MCF 10A (cell line): Measurements from ENCODE around the gene BAHCC1. TPM values are rescaled to one million over a fixed set of nuclear protein-coding genes. Genes with fewer than 3 reads are reported as not detected.

ENCODE experiments used
- BruUV-seq: library from RNA; stranded (reverse); fragments of 400-500 nt; replicated peaks from 2 replicates; lab custom pipeline; 2021; lab: Mats Ljungman, UMichigan
- CTCF ChIA-PET: fragments of 300-600 bp; sonication (Branson Sonifier 250); formaldehyde crosslinking; extraction: SDS; loops from one replicate; lab custom pipeline; 2021; ENCODE audit warnings: antibody characterized with exemption, inconsistent platforms; lab: Yijun Ruan, JAX
- POLR2A ChIA-PET: fragments of 300-600, 350-650 bp; sonication (Branson Sonifier 250); formaldehyde crosslinking; extraction: SDS; loops from one replicate; lab custom pipeline; 2020; ENCODE audit warnings: antibody characterized with exemption, inconsistent platforms; lab: Yijun Ruan, JAX
- DNase-seq: peaks from one replicate; pipeline ENCODE4 v3.0.0-alpha.2; 2018; ENCODE audit not compliant: unreplicated experiment
- H3K27ac Mint-ChIP-seq: one replicate; pipeline ENCODE4 v1.8.0; 2022; ENCODE audit warnings: mild to moderate bottlenecking, low read depth, mixed read lengths; ENCODE audit not compliant: unreplicated experiment
- H3K27me3 Mint-ChIP-seq: one replicate; pipeline ENCODE4 v1.8.0; 2022; ENCODE audit warnings: mixed read lengths; ENCODE audit not compliant: insufficient read depth, unreplicated experiment
- H3K36me3 Mint-ChIP-seq: one replicate; pipeline ENCODE4 v1.8.0; 2022; ENCODE audit warnings: mild to moderate bottlenecking, moderate library complexity, mixed read lengths; ENCODE audit not compliant: insufficient read depth, unreplicated experiment
- H3K4me1 Mint-ChIP-seq: one replicate; pipeline ENCODE4 v1.8.0; 2022; ENCODE audit warnings: mixed read lengths; ENCODE audit not compliant: insufficient read depth, unreplicated experiment
- H3K4me3 Mint-ChIP-seq: one replicate; pipeline ENCODE4 v1.8.0; 2022; ENCODE audit warnings: mild to moderate bottlenecking, moderate library complexity, mixed read lengths; ENCODE audit not compliant: unreplicated experiment
- H3K9me3 Mint-ChIP-seq: one replicate; pipeline ENCODE4 v1.8.0; 2022; ENCODE audit warnings: mixed read lengths; ENCODE audit not compliant: unreplicated experiment
- intact Hi-C: fragments of 100-400 bp; cut with micrococcal nuclease; formaldehyde crosslinking; loops from 2 replicates; pipeline ENCODE4 v1.14.1; 2022
- total RNA-seq: library from RNA; stranded (reverse); gene quantifications from 2 replicates; pipeline ENCODE4 v1.2.3, GENCODE V29; 2022
- TF ChIP-seq, protein P1 (sequence below): fragments of 200-600 bp; IDR thresholded peaks from one replicate; pipeline ENCODE4 v1.8.0; 2022; ENCODE audit warnings: antibody characterized with exemption, mild to moderate bottlenecking; ENCODE audit not compliant: unreplicated experiment

BAHCC1 gene
- total RNA-seq, 1 experiment from 2014 or later: 7.4 TPM

DNA sequence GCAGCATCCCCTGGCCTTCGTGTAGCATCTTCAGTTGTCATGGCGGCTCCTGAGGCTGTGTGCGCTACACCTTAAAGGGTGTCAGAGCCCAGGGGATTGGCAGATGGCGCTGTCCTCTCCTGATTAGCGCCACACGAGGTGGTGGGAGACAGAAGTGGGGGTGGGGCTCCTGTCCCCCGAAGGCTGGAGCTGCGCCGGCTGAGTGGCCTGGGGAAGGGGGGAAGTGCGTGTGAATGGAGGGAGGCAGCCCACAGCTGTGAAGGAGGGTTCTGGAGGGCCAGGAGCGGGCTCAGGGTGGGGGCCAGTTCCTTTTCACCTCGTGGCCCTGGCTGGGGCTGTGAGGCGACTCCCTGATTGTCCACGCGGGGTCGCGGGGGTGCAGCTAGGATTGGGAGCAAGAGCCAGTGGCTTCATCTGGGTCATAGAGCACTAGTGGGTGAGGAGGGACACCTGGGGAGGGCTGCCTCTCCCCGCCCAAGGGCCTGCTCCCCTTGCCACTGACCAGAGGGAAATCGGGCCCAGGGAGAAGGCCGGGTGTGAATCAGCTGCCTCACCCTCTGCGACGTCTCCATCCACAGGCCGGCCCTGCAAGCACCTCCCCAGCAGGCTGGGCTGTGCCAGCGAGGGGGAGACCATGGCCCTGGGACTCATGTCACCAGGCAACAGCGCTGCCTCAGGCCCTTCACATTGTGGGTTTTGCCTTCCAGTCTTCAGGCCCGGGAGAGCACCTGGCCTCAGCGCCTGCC, 14.1 kb downstream of the BAHCC1 start:
- Mint-ChIP-seq H3K27ac (no peak overlapping the region), H3K4me1 (peaks cover 12% of the 10 kb centered on the region), H3K27me3 (no peaks in the 10 kb centered on the region), H3K36me3 (no peaks in the 10 kb centered on the region), H3K9me3 (no peaks in the 10 kb centered on the region), H3K4me3 (no peak overlapping the region)
- intact Hi-C loops: no loop called here
- TF ChIP-seq, protein P1, sequence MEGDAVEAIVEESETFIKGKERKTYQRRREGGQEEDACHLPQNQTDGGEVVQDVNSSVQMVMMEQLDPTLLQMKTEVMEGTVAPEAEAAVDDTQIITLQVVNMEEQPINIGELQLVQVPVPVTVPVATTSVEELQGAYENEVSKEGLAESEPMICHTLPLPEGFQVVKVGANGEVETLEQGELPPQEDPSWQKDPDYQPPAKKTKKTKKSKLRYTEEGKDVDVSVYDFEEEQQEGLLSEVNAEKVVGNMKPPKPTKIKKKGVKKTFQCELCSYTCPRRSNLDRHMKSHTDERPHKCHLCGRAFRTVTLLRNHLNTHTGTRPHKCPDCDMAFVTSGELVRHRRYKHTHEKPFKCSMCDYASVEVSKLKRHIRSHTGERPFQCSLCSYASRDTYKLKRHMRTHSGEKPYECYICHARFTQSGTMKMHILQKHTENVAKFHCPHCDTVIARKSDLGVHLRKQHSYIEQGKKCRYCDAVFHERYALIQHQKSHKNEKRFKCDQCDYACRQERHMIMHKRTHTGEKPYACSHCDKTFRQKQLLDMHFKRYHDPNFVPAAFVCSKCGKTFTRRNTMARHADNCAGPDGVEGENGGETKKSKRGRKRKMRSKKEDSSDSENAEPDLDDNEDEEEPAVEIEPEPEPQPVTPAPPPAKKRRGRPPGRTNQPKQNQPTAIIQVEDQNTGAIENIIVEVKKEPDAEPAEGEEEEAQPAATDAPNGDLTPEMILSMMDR: no peak
- ChIA-PET CTCF (no interaction called here), POLR2A (no interaction called here)
- no peak for DNase-seq
- no TSS peak for BruUV-seq

- Mint-ChIP-seq H3K27ac (no peak overlapping the region), H3K4me3 (no peak overlapping the region), H3K27me3 (no peaks in the 10 kb centered on the region), H3K9me3 (no peaks in the 10 kb centered on the region), H3K36me3 (no peaks in the 10 kb centered on the region), H3K4me1 (peaks cover 12% of the 10 kb centered on the region)
- ChIA-PET CTCF (interaction anchor here (0.6 kb wide), 1 partner anchor 39 kb away, joined by 3 read pairs; no protein-coding TSS in a partner anchor), POLR2A (interaction anchor here (1.3 kb wide), 1 partner anchor 16 kb away, joined by 3 read pairs; the partner anchor contains the start of gene BAHCC1)
- no peak for DNase-seq
- intact Hi-C loops: no loop called here
- no TSS peak for BruUV-seq
- TF ChIP-seq, protein P1: no peak
Measured at GRCh38 chr17:81410852-81411251, 15.6 kb downstream of the BAHCC1 start.

DNA sequence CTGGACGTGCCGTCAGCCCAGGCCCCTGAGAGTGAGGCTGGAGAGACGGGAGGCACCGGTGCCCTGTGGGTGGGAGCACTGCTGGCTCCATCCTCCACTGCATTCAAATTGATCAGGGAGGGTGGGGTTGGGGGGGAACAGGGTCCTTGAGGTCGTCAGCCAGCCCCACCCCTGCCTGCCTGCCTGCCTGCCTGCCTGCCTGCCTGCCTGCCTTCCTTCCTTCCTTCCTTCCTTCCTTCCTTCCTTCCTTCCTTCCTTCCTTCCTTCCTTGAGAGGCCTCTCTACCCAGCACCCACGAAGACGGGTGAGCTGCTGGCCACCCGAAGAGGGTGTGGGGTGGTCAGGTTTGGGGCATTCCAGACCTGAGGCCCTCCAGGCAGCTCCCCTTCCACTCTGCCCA, 16.0 kb downstream of the BAHCC1 start:
- TF ChIP-seq, protein P1: no peak
- Mint-ChIP-seq H3K4me1 (peaks cover 12% of the 10 kb centered on the region), H3K27ac (no peak overlapping the region), H3K27me3 (no peaks in the 10 kb centered on the region), H3K36me3 (no peaks in the 10 kb centered on the region), H3K9me3 (no peaks in the 10 kb centered on the region), H3K4me3 (no peak overlapping the region)
- BruUV-seq: no TSS peak
- intact Hi-C loops: no loop called here
- DNase-seq: no peak
- POLR2A ChIA-PET: interaction anchor here (1.1 to 1.3 kb wide), 2 partner anchors 11 to 17 kb away, joined by 3 to 4 read pairs; partner anchors contain the start of gene BAHCC1
- CTCF ChIA-PET: interaction anchor here (0.6 to 0.7 kb wide), 2 partner anchors 38 to 57 kb away, joined by 3 to 4 read pairs; no protein-coding TSS in a partner anchor

DNA sequence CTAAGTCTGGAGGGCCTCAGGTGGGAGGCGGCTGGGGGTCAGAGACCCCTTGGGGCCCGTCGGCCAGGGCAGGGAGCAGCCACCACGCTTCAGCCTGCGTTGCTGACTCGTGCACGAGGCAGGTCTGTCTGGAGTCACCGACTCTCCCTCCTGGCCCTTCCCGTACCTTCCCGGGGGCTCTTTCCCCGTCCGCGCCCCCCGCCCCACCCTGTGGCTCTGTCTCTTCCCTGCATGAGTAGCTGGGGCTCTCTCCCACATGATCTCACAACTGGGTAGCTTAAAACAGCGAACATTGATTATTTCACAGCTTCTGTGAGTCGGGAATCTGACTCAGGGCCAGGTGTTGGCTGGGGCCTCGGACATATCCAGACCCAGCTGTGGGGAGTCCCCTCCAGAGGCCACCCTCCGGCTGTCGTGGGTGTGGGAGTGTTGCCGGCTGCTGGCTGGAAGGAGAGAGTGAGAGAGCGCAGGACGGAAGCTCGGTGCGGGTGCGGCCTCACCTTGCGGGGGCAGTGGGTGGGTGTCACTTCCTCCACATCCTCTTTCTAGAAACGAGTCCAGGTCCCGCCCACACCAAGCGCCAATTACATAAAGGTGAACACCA, 17.3 kb downstream of the BAHCC1 start:
- POLR2A ChIA-PET: interaction anchor here (0.6 to 1.1 kb wide), 3 partner anchors 10 to 96 kb away, joined by 3 to 4 read pairs (median 4); no protein-coding TSS in a partner anchor
- H3K27me3 Mint-ChIP-seq: no peaks in the 10 kb centered on the region
- TF ChIP-seq, protein P1: no peak

More for the DNA sequence above, 17.3 kb downstream of the BAHCC1 start:
- peak; percentile 58 for DNase-seq
- intact Hi-C loops: no loop called here
- Mint-ChIP-seq H3K36me3 (no peaks in the 10 kb centered on the region), H3K4me3 (no peak overlapping the region), H3K9me3 (no peaks in the 10 kb centered on the region), H3K27ac (no peak overlapping the region), H3K4me1 (peaks cover 14% of the 10 kb centered on the region)
- CTCF ChIA-PET: interaction anchor here (0.6 kb wide), 2 partner anchors 88 to 144 kb away, joined by 3 read pairs; no protein-coding TSS in a partner anchor
- no TSS peak for BruUV-seq
